HG03469 (cell line): ENCODE data around the gene SPACA6.

Source experiments
- ATAC-seq: cut with Tn5 transposase; IDR thresholded peaks from one replicate; pipeline ENCODE4 v1.9.1; 2021; ENCODE audit warnings: mild to moderate bottlenecking, moderate library complexity, moderate number of reproducible peaks; ENCODE audit not compliant: unreplicated experiment

The SPACA6 gene

DNA sequence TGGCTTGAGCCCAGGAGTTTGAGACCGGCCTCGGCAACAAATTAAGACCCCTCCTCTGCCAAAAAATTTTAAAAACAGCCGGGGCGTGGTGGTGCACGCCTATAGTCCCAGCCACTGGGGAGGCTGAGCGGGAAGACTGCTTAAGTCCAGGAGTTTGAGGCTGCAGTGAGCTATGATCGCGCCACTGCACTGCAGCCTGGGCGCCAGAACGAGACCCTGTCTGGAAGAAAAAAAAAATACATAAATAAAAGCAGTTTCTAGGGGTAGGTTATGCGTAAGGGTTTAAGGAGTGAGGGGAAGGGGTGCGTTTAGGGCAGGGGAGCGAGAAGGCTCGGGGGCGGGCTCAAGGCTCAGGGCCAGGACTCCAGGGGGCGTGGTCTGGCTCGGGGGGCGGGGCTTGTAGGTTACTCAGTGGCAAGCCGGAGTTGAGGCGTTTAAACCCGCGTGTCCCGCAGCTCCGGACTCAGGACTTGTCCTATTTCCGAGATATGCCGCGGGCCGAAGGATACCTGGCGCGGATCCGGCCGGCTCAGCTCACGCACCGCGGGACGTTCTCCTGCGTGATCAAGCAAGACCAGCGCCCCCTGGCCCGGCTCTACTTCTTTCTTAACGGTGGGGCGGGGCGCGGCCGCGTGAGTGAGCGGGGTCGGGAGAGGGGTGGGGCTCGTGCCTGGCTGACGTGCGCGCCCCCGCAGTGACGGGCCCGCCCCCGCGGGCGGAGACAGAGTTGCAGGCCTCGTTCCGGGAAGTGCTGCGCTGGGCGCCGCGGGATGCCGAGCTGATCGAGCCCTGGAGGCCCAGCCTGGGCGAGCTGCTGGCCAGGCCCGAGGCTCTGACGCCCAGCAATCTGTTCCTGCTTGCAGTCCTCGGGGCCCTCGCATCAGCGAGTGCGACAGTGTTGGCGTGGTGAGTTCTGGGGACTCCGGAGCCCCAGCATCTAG is 10.7 kb downstream of the SPACA6 start:
- ATAC-seq, result peak; percentile 68

DNA sequence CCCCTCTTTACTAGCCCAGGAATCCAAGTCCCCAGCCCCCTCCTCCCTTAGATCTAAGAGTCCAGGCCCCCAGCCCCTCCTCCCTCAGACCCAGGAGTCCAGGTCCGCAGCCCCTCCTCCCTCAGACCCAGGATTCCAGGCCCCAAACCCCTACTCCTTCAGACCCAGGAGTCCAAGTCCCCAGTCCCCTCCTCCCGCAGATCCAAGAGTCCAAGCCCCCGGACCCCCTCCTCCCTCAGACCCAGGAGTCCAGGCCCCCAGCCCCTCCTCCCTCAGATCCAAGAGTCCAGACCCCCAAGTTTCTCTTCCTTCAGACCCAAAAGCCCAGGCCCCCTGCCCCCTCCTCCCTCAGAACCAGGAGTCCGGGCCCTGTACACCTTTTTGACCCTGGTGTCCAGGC is 11.5 kb downstream of the SPACA6 start:
- no peak for ATAC-seq

DNA sequence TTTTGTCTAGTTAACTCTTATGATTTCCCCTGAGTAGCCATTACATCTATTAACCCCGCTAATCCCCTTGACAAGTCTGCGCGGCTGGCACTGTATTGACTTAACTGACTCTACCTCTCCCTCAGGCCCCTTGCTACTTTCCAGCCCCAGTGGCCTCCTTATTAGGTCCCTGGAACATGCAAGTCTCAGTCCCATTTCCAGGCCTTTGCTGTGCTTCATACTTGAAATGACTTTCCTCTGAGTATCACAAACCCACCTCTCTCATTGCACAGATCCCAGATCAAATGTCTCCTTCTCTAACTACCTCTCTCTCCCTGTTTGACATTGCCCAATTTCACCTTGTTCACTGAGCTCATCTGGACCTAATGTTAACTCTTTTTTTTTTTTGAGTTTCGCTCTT is 13.2 kb downstream of the SPACA6 start:
- ATAC-seq, result no peak

DNA sequence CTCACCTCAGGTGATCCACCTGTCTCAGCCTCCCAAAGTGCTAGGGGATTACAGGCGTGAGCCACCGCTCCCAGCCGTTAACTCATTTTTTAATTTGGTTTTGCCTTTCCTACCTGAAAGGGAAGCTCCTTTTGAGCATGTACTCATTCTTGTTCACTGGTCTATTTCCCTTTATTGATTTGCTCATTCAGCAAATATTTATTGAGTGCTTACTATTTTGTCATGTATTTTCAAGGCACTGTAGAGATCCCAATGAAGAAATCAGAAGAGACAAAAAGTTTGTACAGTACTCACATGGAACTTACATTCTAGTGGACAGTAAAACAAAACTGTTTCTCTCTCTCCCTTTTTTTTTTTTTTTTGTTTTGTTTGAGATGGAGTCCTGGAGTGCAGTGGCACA is 13.8 kb downstream of the SPACA6 start:
- ATAC-seq, result no peak

DNA sequence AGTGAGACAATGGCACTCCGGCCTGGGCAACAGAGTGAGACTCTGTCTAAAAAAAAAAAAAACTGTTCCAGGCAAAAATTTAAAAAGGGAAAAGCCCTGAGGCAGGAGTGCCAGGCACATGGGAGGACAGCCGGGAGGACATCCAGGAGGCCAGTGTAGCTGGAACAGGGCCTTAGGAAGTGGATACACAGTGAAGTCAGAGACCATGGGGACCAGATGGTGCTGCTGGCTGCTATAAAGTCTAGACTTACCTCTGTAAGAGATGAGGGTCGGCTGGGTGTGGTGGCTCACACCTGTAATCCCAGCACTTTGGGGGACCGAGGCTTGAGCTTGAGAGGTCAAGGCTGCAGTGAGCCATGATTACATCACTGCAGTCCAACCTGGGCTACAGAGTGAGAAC is 15.7 kb downstream of the SPACA6 start:
- ATAC-seq, result no peak

DNA sequence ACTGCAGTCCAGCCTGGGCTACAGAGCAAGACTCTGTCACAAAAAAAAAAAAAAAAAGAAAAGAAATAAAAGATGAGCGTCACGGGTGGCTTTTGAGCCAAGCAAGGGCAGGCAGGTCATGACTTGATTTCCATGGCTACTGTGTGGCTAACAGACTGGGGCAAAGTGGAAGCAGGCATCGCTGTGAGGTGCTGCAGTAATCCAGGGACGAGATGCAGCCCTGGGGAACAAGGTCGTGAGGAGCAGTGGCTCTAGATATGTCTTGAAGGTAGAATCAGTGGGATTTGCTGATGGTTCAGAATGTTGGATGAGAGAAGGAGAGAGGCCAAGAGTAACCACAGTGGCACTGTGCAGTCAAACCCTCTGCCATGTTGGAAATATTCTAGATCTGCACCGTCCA is 16.4 kb downstream of the SPACA6 start:
- ATAC-seq, result no peak

DNA sequence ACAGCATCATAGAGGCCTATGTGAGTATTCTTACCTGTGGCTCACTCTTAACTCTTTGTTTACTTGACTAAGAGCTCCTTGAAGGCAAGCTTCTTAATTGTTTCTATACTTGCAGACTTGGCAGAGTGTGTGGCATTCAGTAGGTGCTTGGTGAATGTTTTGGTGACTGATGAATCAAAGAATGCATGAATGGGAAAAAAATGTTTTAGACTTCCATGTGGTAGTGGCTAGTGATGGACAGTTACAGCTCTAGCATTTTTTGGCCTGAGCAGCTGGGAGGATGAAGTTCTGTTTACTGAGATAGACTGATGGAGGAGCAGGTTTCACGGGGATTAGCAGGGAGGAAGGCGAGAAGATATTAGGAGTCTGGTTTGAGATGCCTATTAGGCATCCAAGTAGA is 17.0 kb downstream of the SPACA6 start:
- ATAC-seq, result no peak

DNA sequence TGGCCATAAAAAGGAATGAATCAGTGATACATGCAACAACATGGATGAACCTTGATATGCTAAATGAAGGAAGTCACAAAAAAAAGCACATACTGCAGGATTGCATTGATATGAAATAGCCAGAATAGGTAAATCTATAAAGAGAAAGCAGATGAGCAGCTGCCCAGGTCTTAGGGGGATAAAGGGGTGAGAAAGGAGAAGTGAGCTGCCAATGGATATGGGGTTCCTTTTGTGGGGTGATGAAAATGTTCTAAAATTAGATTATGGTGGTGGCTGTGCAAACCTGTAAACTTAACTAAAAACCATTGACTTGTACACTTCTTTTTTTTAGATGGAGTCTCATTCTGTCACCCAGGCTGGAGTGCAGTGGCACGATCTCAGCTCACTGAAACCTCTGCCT is 18.6 kb downstream of the SPACA6 start:
- no peak for ATAC-seq

DNA sequence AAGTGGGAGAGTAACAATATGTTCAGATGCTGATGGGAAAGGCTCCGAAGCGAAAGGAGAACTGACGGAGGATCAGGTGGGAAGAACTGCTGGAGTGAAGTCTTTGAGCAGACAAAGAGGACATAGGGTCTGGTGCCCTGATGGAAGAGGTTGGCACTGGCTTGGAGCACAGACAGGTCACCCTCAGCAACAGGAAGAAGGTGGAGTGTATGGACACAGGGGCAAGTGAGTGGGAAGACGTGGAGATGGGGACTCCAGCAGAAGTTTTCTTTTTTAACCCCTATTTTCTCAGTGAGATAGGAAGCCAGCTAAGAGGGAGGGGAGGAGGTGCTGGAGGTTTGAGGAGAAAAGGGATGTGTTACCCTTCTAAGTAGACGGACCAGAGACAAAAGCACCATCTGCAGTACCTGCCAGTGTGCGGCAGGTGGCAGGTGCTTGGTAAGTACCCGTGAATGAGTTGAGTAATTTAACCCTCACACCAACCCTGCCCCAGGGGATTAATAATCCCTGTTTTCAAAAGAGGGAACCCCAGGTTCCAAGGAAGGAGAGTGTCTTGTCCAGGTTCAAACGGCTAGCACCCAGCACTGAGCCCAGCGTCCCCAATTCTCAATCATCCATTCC is 19.4 kb downstream of the SPACA6 start:
- no peak for ATAC-seq

DNA sequence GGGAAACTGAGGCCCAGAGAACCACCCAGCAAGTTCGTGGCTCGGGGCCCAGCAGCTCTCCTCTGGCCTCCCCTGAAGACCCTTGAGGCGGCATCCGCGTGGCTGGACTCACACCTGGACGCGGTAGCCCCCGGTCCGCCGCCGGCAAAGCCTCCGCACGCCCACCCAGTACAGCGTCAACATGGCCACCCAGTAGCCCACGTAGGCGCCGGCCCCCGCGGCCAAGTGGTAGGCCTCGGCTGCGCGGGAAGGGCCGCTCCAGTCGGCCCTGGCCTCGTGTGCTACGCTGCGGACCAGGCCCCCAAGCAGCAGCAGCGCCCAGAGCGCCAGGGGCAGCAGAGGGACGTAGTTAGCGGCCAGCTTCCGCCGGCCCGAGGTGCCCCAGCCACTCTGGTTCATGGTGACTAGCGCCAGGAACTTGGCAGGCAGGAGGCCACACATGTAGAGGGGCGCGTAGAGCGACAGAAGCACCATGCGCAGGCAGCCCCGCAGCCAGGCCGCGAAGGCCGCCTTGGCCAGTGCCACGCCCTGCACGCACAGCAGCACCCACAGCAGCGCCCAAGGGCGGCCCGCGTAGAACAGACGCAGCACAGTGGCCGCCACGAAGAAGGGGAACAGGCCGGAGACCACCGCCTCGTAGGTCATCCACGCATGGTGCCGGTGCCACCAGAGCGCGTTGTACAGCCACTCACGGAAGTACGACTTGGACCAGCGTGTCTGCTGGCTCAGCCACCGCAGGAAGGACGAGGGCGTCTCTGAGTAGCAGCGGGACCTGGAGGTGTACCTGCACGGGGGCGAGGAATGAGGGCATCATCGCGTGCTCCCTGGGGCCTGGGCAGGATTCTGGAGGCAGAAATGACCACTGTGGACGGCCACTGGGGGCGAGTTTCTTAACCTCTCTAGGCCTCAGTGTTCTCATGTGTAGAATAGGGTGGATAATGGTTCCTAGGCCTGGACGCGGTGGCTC is 20.5 kb downstream of the SPACA6 start:
- ATAC-seq, result no peak

DNA sequence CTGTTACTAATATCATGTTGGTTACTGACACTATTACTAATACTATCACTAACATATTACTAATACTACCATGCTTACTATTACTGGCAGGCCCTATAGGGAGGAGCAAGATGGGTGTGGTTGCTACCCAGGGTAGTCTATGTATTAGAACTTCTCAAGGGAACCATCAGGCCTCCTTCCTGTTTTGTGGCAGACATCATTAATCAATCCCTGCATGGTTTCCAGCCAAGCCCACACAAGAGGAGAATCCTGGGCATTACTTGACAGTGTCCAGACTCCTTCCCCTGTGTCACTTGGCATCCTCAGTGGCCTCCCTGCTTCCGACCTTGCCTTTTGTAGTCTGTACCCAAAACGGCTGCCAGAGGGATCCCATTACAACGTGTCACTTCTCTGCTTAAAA is 21.7 kb downstream of the SPACA6 start:
- no peak for ATAC-seq

DNA sequence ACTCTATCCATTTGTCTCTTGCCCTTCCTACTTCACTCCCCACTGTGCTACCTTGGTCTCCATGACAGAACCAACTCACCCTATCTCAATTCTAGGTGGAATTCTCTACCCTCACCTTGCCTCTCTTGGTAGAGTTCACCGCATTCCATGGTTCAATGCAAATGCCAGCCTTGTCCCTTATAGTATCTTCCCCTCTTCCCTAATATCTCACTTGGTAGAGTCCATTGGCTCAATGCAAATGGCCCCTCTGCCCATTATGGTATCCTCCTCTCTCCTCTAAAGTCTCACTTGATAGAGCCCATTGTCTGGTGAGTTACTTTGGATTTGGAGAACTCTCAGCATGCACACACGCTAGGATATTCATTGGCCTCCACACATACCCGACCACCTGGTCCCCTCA is 22.7 kb downstream of the SPACA6 start:
- no peak for ATAC-seq

DNA sequence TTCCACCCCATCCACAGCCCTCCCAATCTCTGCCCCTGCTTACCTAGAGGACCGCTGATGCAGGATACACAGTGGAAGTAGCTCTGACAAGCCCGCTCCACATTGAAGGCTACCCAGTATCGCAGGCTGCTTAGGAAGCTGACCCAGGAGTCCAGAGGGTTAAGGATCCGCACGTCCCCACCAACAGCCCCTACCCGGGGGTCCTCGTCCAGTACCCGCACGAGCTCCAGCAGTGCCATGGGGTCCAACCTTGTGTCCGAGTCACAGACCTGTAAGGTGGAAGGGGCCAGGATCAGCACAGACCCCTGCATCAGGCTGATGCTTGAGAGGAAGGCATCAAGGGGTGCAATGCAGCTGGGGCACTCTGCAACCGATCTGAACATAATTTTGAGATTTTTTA is 23.8 kb downstream of the SPACA6 start:
- ATAC-seq, result no peak

DNA sequence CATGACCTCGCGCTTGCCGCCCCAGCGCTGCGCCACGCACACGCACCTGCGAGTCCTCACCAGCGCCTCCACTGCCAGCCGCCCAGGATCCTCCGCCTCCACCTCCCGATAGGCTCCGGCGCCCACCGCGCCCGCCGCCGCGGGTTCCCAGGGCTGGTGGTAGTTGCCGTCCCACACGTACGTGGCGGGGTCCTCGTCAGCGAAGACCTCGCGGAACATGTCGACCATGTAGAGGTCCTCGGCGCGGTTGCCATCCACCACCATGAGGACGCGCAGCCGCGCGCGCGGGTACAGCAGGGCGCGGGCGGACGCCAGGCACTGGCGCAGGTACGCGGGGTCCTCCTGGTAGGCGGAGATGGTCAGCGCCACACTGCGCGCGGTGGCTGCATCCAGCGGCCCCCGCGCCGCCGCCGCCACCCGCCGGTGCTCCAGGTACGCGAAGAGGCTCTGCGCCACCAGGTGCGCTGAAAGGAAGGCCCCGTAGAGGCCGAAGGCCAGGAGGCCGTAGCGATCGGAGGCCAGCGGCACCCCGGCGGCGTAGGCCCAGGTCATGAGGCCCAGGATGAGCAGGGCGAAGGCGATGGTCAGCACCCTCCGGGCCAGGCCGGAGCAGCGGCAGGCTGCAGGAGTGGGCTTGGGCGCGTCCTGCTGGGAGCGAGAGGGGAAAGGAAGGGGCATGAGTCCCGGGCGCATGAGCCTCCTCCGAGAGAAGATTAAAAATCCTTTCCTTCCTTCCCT is 26.3 kb downstream of the SPACA6 start:
- no peak for ATAC-seq

DNA sequence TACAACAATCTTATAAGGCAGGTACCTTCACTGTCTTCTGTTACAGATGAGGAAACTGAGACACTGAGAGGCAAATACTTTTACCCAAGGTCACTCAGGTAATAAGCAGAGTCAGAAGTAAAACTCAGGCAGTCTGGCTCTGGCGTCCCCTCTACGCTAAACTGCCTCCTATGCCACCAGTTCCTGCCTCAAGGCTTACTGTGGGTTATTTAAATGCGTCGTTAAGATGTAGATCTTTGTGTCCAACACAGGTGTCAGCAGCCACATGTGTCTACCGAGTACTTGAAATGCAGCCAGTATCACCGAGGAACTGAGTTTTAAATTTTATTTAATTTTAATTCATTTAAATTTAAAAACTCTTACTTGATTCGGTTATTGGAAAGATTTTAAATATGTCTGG is 28.8 kb downstream of the SPACA6 start:
- ATAC-seq, result no peak

DNA sequence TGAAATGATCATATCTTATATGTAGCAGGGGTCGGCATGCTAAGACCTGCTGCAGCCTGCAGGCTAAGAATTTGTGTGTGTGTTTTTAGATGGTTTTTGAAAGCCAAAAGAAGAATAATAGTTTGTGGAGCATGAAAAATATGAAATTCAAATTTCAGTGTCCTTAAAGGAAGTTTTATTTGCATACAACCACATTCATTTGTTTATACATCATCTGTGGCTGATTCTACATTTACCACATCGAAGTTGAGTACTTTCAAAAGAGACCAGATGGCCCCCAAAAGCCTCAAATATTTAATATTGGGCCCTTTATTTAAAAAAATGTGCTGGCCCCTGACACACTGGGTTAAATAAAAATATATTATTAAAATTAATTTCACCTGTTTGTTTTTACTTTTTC is 29.4 kb downstream of the SPACA6 start:
- ATAC-seq, result no peak

DNA sequence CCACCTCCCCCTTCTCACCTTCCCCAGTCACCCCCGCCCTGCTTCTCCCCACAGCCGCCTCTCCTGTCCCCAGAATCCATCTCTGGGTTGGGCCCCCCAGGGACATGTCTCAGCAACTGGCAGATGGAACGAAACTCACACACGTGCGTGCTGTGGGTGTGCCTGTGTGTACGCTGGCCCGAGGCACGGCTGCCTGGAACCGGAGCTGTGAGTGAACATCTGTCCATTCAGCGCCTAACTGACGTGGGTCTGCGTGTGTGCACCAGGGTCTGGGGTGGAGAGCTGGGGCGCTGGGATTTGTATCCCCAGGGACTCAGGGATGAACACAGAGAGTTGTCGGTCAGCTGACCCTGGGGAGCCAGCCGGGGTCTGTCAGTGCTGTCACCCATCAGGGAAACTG is 31.4 kb downstream of the SPACA6 start:
- no peak for ATAC-seq

DNA sequence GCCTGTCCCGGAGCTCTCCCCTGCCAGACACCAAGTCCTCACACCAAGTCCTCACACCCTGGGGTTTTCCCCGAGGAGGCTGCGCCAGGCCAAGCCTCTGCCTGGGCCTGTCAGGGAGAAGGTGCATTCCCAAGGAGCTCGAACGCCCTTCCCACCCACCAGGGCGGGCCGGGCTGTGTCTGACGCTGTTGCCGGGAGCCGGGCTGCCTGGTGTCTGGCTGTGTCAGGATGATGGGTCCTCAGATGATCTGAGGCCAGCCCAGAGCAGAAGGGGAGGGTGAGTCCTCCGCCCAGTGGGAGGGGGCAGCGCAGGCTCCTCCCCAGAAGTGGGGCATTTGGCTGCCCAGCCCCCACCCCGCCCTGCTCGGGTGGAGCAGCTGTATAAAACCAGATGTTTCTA is 32.9 kb downstream of the SPACA6 start:
- no peak for ATAC-seq

DNA sequence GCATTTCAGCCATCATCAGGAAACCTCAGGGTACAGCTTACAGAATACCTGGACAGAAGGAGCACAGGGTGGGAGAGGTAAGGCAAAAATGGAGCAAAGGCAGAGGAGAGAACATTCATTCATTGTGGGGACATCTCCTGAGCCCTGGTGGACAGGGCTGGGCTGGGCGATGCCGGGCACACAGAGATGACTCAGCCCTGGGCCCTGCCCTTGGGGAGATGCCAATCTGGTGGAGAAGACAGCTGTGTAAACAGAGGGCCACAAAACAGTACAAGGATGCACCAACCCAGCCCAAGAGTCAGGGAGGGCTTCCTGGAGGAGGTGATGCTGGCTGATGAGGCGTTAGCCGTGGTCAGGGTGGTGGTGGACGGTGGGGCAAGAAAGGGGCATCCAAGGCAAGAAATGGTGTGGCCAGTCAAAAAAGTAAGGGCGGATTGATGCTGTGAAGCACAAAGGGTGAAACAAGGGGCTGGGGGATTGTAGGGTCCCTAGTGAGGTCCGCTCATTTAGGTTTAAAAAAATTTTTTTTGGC is 34.3 kb downstream of the SPACA6 start:
- ATAC-seq, result no peak

DNA sequence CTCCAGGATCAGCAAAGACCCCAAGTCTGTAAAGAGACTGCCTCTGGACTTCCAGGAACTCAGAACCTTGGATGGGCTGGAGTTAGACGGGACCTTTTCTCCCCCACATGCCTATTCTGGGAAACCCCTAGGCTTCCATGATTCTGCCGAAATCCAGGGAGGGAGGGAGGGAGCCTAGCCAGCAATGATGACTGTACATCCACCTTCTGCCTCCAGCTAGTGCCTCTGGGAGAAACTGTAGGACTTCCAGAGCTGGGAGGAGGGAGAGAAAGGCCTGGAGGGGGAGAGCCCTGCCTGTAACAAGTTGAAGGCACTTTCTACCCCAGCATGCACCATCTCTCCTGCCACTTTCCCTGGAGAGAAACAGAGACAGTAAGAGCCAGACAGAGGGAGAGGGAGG is 36.7 kb downstream of the SPACA6 start:
- no peak for ATAC-seq
